Stimulated activated CD4-positive, alpha-beta T cell treated with anti-CD3 and anti-CD28 coated beads, Interleukin-4, amount 100 ng/mL, for 4 hours (primary cell): ENCODE data around the gene KRTAP3-3.

Experiments used
- DNase-seq, 2 experiments: peaks; one replicate each; pipeline ENCODE4 v3.0.0-alpha.2; 2020

KRTAP3-3 gene

GRCh38 chr17:40956401-40957254 lies 37.3 kb downstream of the KRTAP3-3 start:
- DNase-seq = no peak

GRCh38 chr17:40953881-40954280 lies 40.1 kb downstream of the KRTAP3-3 start:
- DNase-seq = no peak

- DNase-seq = no peak
Measured at GRCh38 chr17:40952661-40953060, 41.3 kb downstream of the KRTAP3-3 start.

GRCh38 chr17:40952154-40952553 lies 41.8 kb downstream of the KRTAP3-3 start:
- DNase-seq = no peak

GRCh38 chr17:40951011-40951622 lies 42.8 kb downstream of the KRTAP3-3 start:
- DNase-seq = no peak

GRCh38 chr17:40950176-40950575 lies 43.8 kb downstream of the KRTAP3-3 start:
- DNase-seq = no peak

- no peak for DNase-seq
Measured at GRCh38 chr17:40949418-40949817, 44.5 kb downstream of the KRTAP3-3 start.

GRCh38 chr17:40947929-40948328 lies 46.0 kb downstream of the KRTAP3-3 start:
- no peak for DNase-seq

GRCh38 chr17:40945414-40945813 lies 48.5 kb downstream of the KRTAP3-3 start:
- no peak for DNase-seq

GRCh38 chr17:40944531-40944930 lies 49.4 kb downstream of the KRTAP3-3 start:
- no peak for DNase-seq
